Large intestine (tissue), 3 donors: ENCODE results near the gene DYNC1LI1. TPM values are rescaled to one million over a fixed set of nuclear protein-coding genes. Genes with fewer than 3 reads are reported as not detected.
A peak's percentile ranks its signal among the peaks of the same experiment; 100 is the strongest.

Experiments
- DNase-seq, 2 donors: peaks; one replicate each; pipeline versions ENCODE4 v3.0.0 to v3.0.0-alpha.2; 2013
- H3K27ac ChIP-seq: one replicate; pipeline ENCODE4 v1.5.1; 2013; ENCODE audit warnings: low read length
- H3K27me3 ChIP-seq: 2 replicates; pipeline ENCODE4 v1.6.1; 2013; ENCODE audit warnings: low read length; ENCODE audit not compliant: control insufficient read depth, insufficient read depth
- H3K36me3 ChIP-seq: 2 replicates; pipeline ENCODE4 v1.6.1; 2013; ENCODE audit warnings: low read length; ENCODE audit not compliant: control insufficient read depth, insufficient read depth
- H3K4me1 ChIP-seq: one replicate; pipeline ENCODE4 v1.6.1; 2013; ENCODE audit warnings: low read length; ENCODE audit not compliant: control insufficient read depth, insufficient read depth
- H3K4me3 ChIP-seq: one replicate; pipeline ENCODE4 v1.5.1; 2013; ENCODE audit warnings: low read length
- H3K9me3 ChIP-seq: one replicate; pipeline ENCODE4 v1.6.1; 2013; ENCODE audit warnings: mild to moderate bottlenecking, low read depth, low read length, moderate library complexity; ENCODE audit not compliant: control insufficient read depth
- WGBS: methylation state at CpG from one replicate; pipeline ENCODE4 v1.1.5; 2013; ENCODE audit warnings: low lambda C conversion rate; ENCODE audit not compliant: insufficient coverage; 5-methylcytosine and 5-hydroxymethylcytosine counted together
- polyA plus RNA-seq: library from polyadenylated mRNA; unstranded; fragments of 120-200 nt; gene quantifications from one replicate; pipeline ENCODE4 v1.2.1, GENCODE V29; 2013

The DYNC1LI1 gene
- polyA plus RNA-seq, 1 donor = 46.4 TPM

GRCh38 chr3:32603064-32603463 is 32.4 kb upstream of the DYNC1LI1 start:
- no peaks in the 10 kb centered on the region for H3K27me3 ChIP-seq
- peak; percentile 81 to 87 for DNase-seq
- no peaks in the 10 kb centered on the region for H3K9me3 ChIP-seq
- peak overlapping the region; percentile 64 for H3K27ac ChIP-seq
- no peak overlapping the region for H3K4me3 ChIP-seq
- no CpG with 5 or more reads among the region's 4 CpGs for WGBS
- H3K4me1 ChIP-seq = peaks cover 24% of the 10 kb centered on the region
- H3K36me3 ChIP-seq = no peaks in the 10 kb centered on the region

GRCh38 chr3:32602206-32602605 is 31.5 kb upstream of the DYNC1LI1 start:
- Histone ChIP-seq H3K9me3 (no peaks in the 10 kb centered on the region), H3K4me1 (peaks cover 32% of the 10 kb centered on the region), H3K27me3 (no peaks in the 10 kb centered on the region), H3K27ac (peak overlapping the region; percentile 64), H3K4me3 (no peak overlapping the region), H3K36me3 (no peaks in the 10 kb centered on the region)
- DNase-seq = peak; percentile 33 to 46
- WGBS = no CpG with 5 or more reads among the region's 7 CpGs

GRCh38 chr3:32601722-32602121 is 31.1 kb upstream of the DYNC1LI1 start:
- H3K4me1 ChIP-seq = peaks cover 33% of the 10 kb centered on the region
- 0% methylated on average over 1 of the region's 3 CpGs for WGBS
- no peak for DNase-seq
- H3K36me3 ChIP-seq = no peaks in the 10 kb centered on the region
- H3K4me3 ChIP-seq = no peak overlapping the region
- peak overlapping the region; percentile 64 for H3K27ac ChIP-seq
- no peaks in the 10 kb centered on the region for H3K9me3 ChIP-seq
- no peaks in the 10 kb centered on the region for H3K27me3 ChIP-seq

GRCh38 chr3:32597656-32598055 is 27.0 kb upstream of the DYNC1LI1 start:
- H3K27ac ChIP-seq = peak overlapping the region; percentile 75
- no peaks in the 10 kb centered on the region for H3K27me3 ChIP-seq
- H3K4me3 ChIP-seq = no peak overlapping the region
- no peaks in the 10 kb centered on the region for H3K9me3 ChIP-seq
- 57% methylated on average over 1 of the region's 2 CpGs for WGBS
- no peaks in the 10 kb centered on the region for H3K36me3 ChIP-seq
- peak in 1 of 2 donors; percentile 20 for DNase-seq
- peaks cover 29% of the 10 kb centered on the region for H3K4me1 ChIP-seq

- H3K27ac ChIP-seq = peak overlapping the region; percentile 73
- DNase-seq = peak; percentile 86 to 94
- WGBS = no CpG with 5 or more reads among the region's 8 CpGs
Observed at GRCh38 chr3:32596909-32597369, 26.3 kb upstream of the DYNC1LI1 start.

GRCh38 chr3:32596282-32596908 is 25.7 kb upstream of the DYNC1LI1 start:
- peaks cover 20% of the 10 kb centered on the region for H3K4me1 ChIP-seq
- 100% methylated on average over 1 of the region's 4 CpGs for WGBS
- H3K36me3 ChIP-seq = no peaks in the 10 kb centered on the region
- H3K4me3 ChIP-seq = no peak overlapping the region
- no peaks in the 10 kb centered on the region for H3K9me3 ChIP-seq
- no peaks in the 10 kb centered on the region for H3K27me3 ChIP-seq
- peak overlapping the region; percentile 73 for H3K27ac ChIP-seq
- no peak for DNase-seq

More at GRCh38 chr3:32596909-32597369, 26.3 kb upstream of the DYNC1LI1 start:
- Histone ChIP-seq H3K9me3 (no peaks in the 10 kb centered on the region), H3K27me3 (no peaks in the 10 kb centered on the region), H3K4me3 (no peak overlapping the region), H3K36me3 (no peaks in the 10 kb centered on the region), H3K4me1 (peaks cover 22% of the 10 kb centered on the region)

GRCh38 chr3:32595323-32595722 is 24.7 kb upstream of the DYNC1LI1 start:
- Histone ChIP-seq H3K27ac (no peak overlapping the region), H3K4me3 (no peak overlapping the region), H3K36me3 (no peaks in the 10 kb centered on the region), H3K9me3 (no peaks in the 10 kb centered on the region), H3K27me3 (no peaks in the 10 kb centered on the region), H3K4me1 (peaks cover 16% of the 10 kb centered on the region)
- no CpG with 5 or more reads among the region's 2 CpGs for WGBS
- DNase-seq = no peak

- Histone ChIP-seq H3K4me3 (no peak overlapping the region), H3K27ac (no peak overlapping the region), H3K4me1 (peaks cover 16% of the 10 kb centered on the region), H3K36me3 (no peaks in the 10 kb centered on the region), H3K27me3 (no peaks in the 10 kb centered on the region), H3K9me3 (no peaks in the 10 kb centered on the region)
- DNase-seq = no peak
- WGBS = no CpG with 5 or more reads among the region's 4 CpGs
Observed at GRCh38 chr3:32593903-32594525, 23.4 kb upstream of the DYNC1LI1 start.

- H3K4me3 ChIP-seq = no peak overlapping the region
- H3K36me3 ChIP-seq = no peaks in the 10 kb centered on the region
- H3K4me1 ChIP-seq = peaks cover 14% of the 10 kb centered on the region
- no peaks in the 10 kb centered on the region for H3K9me3 ChIP-seq
- no peak for DNase-seq
- WGBS = 100% methylated on average over 2 of the region's 28 CpGs
- no peak overlapping the region for H3K27ac ChIP-seq
- no peaks in the 10 kb centered on the region for H3K27me3 ChIP-seq
Observed at GRCh38 chr3:32592696-32593353, 22.2 kb upstream of the DYNC1LI1 start.

GRCh38 chr3:32592011-32592410 is 21.4 kb upstream of the DYNC1LI1 start:
- Histone ChIP-seq H3K27ac (no peak overlapping the region), H3K9me3 (no peaks in the 10 kb centered on the region), H3K36me3 (no peaks in the 10 kb centered on the region), H3K4me3 (no peak overlapping the region), H3K27me3 (no peaks in the 10 kb centered on the region), H3K4me1 (peaks cover 9% of the 10 kb centered on the region)
- DNase-seq = no peak
- no CpG with 5 or more reads among the region's 2 CpGs for WGBS
